ENCODE results near the gene INHBC.

INHBC gene

GRCh38 chr12:57462251-57462911 lies 27.8 kb downstream of the INHBC start (continued):
- TF ChIP-seq ZNF580 (tag by site-specific recombination; IDR thresholded peaks at IDR 0.05): no peak
- peak; percentile 70 for TF ChIP-seq ZBTB8A (tag by site-specific recombination; IDR thresholded peaks at IDR 0.05)
- TF ChIP-seq ZNF335 (tag by site-specific recombination; conservative IDR thresholded peaks at IDR 0.05): peak; percentile 84
- no peak for TF ChIP-seq ZNF48 (tag by site-specific recombination; IDR thresholded peaks at IDR 0.05)
- no peak for TF ChIP-seq ZNF701 (tag by site-specific recombination; IDR thresholded peaks at IDR 0.05)
- no peak for TF ChIP-seq ZSCAN5A (tag by site-specific recombination; IDR thresholded peaks at IDR 0.05)
- peak; percentile 96 for TF ChIP-seq ZNF366 (tag by site-specific recombination; conservative IDR thresholded peaks at IDR 0.05)
- TF ChIP-seq ZNF146 (tag by site-specific recombination; IDR thresholded peaks at IDR 0.05): no peak
- peak; percentile 67 for TF ChIP-seq ZNF394 (tag by site-specific recombination; IDR thresholded peaks at IDR 0.05; ENCODE audit: borderline replicate concordance)
- TF ChIP-seq ZNF121 (tag by site-specific recombination; IDR thresholded peaks at IDR 0.05): peak; percentile 98
- TF ChIP-seq ZNF513 (tag by site-specific recombination; IDR thresholded peaks at IDR 0.05): 0 out of 2 replicates have a peak, but pooled peaks have one; percentile 32
- TF ChIP-seq ZNF518A (tag by site-specific recombination; conservative IDR thresholded peaks at IDR 0.05; ENCODE audit: low read depth): peak; percentile 12; the same call in 1 of the 2 replicates
- TF ChIP-seq ZNF501 (tag by site-specific recombination; IDR thresholded peaks at IDR 0.05): peak; percentile 70
- peak; percentile 48; the same call in 1 of the 2 replicates for TF ChIP-seq ZBTB6 (tag by site-specific recombination; IDR thresholded peaks at IDR 0.05)
- TF ChIP-seq ZSCAN30 (tag by site-specific recombination; IDR thresholded peaks at IDR 0.05): peak; percentile 60; the same call in 1 of the 2 replicates
- TF ChIP-seq ZNF2 (tag by site-specific recombination; IDR thresholded peaks at IDR 0.05): peak; percentile 76
- TF ChIP-seq ZNF473 (tag by site-specific recombination; IDR thresholded peaks at IDR 0.05): no peak
- TF ChIP-seq HOXD13 (CRISPR knock-in tag; IDR thresholded peaks at IDR 0.05; ENCODE audit: borderline replicate concordance): no peak
- no peak for TF ChIP-seq ZNF677 (tag by site-specific recombination; IDR thresholded peaks at IDR 0.05)
- TF ChIP-seq ZNF324 (tag by site-specific recombination; IDR thresholded peaks at IDR 0.05): peak; percentile 78
- no peak for TF ChIP-seq BCL11B (tag by site-specific recombination; IDR thresholded peaks at IDR 0.05; ENCODE audit: low read depth)
- TF ChIP-seq TRIM28 (IDR thresholded peaks at IDR 0.05; ENCODE audit: borderline replicate concordance, low read length): peak; percentile 93
- no peak for TF ChIP-seq ZNF211 (tag by site-specific recombination; IDR thresholded peaks at IDR 0.05; ENCODE audit: low read depth)
- TF ChIP-seq ZNF404 (tag by site-specific recombination; IDR thresholded peaks at IDR 0.05): no peak
- TF ChIP-seq ZFP3 (tag by site-specific recombination; IDR thresholded peaks at IDR 0.05; ENCODE audit: low read depth): no peak
- TF ChIP-seq ZNF704 (tag by site-specific recombination; IDR thresholded peaks at IDR 0.05): peak; percentile 88
- peak; percentile 86 for TF ChIP-seq ZNF423 (tag by site-specific recombination; IDR thresholded peaks at IDR 0.05)
- TF ChIP-seq GLIS1 (tag by site-specific recombination; IDR thresholded peaks at IDR 0.05): peak; percentile 67
- TF ChIP-seq ZNF133 (tag by site-specific recombination; IDR thresholded peaks at IDR 0.05): no peak
- TF ChIP-seq GFI1B (tag by site-specific recombination; IDR thresholded peaks at IDR 0.05): 0 out of 2 replicates have a peak, but pooled peaks have one; percentile 10
- TF ChIP-seq ZSCAN23 (tag by site-specific recombination; IDR thresholded peaks at IDR 0.05): no peak
